Measurements from ENCODE around the gene HLA-DRB1.

DNA sequence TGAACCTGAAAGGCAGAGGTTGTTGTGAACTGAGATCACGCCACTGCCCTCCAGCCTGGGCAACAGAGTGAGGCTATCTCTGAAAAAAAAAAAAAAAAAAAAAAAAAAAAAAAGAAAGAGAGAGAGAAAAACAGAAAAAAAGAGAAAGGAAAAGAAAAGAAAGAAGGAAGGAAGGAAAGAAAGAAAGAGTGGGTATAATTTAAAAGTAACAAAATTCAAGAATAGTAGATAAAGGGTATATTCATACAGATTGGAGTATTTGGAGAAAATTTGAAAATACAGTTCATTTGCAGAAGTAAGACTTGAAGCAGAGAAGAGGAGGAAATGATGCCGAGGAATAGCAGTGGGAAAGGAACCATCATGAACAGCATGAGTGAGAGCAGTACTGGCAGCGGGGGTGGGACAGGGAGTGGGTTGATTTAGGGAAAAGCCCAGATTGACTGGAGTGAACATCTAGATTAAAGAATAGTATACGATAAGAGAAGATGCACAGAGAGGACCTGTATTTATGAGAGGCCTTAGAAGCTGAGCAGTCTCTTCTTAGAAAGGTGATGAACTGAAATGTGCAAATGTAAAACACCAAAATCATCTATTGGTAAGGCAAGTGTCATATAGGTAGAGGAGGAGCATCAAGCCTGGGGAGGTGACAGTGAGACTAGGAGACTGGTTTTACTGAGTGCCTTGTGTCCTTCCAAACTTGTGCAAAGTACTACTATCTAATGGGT lies 17.8 kb upstream of the HLA-DRB1 start:
- TF ChIP-seq FOXM1 (IDR thresholded peaks at IDR 0.05; ENCODE audit: borderline replicate concordance, low read depth): no peak
- no peak for TF ChIP-seq NFIC (IDR thresholded peaks at IDR 0.05)
- no peak for TF ChIP-seq REST (IDR thresholded peaks at IDR 0.05; ENCODE audit: low read depth)
- TF ChIP-seq USF1 (IDR thresholded peaks at IDR 0.05): no peak
- TF ChIP-seq YY1 (IDR thresholded peaks at IDR 0.05; ENCODE audit: low read depth): no peak
- no peak for TF ChIP-seq EP300 (IDR thresholded peaks at IDR 0.05; ENCODE audit: borderline replicate concordance)
- TF ChIP-seq CEBPB (IDR thresholded peaks at IDR 0.05): no peak
- TF ChIP-seq, protein P1, sequence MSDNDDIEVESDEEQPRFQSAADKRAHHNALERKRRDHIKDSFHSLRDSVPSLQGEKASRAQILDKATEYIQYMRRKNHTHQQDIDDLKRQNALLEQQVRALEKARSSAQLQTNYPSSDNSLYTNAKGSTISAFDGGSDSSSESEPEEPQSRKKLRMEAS (IDR thresholded peaks at IDR 0.05): no peak

Measured in Ishikawa (cell line).